NB4 (cell line): ENCODE results near the gene RPS21.

ENCODE experiments used
- POLR2A ChIP-seq: IDR thresholded peaks from 2 replicates; pipeline ENCODE4 v1.6.1; 2011; ENCODE audit warnings: mild to moderate bottlenecking; ENCODE audit not compliant: insufficient read length; ENCODE audit errors: extremely low read depth
- TF ChIP-seq, protein P1 (sequence below): IDR thresholded peaks from one replicate; pipeline ENCODE4 v1.5.1; 2012; ENCODE audit warnings: low read depth, low read length

DNA sequence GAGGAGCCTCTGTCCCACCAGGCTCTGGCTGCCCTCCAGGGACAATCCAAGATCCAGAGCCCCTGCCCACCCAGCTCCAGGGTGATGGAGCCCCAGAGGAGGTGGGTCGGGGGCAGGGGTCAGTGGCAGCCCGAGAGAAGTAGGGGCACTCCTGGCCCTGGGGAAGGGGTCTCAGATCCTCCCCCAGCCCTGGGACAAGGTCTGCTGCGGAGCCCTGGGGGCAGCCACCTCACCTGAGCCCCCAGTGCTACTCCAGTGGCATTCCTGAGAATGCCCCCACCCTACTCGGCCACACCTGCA is 17.1 kb upstream of the RPS21 start:
- TF ChIP-seq POLR2A = no peak
- TF ChIP-seq, protein P1, sequence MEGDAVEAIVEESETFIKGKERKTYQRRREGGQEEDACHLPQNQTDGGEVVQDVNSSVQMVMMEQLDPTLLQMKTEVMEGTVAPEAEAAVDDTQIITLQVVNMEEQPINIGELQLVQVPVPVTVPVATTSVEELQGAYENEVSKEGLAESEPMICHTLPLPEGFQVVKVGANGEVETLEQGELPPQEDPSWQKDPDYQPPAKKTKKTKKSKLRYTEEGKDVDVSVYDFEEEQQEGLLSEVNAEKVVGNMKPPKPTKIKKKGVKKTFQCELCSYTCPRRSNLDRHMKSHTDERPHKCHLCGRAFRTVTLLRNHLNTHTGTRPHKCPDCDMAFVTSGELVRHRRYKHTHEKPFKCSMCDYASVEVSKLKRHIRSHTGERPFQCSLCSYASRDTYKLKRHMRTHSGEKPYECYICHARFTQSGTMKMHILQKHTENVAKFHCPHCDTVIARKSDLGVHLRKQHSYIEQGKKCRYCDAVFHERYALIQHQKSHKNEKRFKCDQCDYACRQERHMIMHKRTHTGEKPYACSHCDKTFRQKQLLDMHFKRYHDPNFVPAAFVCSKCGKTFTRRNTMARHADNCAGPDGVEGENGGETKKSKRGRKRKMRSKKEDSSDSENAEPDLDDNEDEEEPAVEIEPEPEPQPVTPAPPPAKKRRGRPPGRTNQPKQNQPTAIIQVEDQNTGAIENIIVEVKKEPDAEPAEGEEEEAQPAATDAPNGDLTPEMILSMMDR = no peak
